ENCODE data around the gene CDK6.

The CDK6 gene

GRCh38 chr7:92725161-92725925 lies 111.0 kb downstream of the CDK6 start:
- Histone ChIP-seq H4K20me1 (ENCODE audit: insufficient read depth, low read length) (peaks cover 36% of the 10 kb centered on the region; the same call in 1 of the 2 replicates), H3K4me2 (ENCODE audit: insufficient read depth, low read length) (no peak overlapping the region), H3K4me3 (ENCODE audit: low read depth in 1 of 2, low read length in 2 of 2) (no peak overlapping the region), H3K79me2 (ENCODE audit: insufficient read depth, low read length) (peaks cover 100% of the 10 kb centered on the region), H3K27ac (ENCODE audit: low read length) (peak overlapping the region; percentile 1; the same call in 1 of the 2 replicates), H3K36me3 (ENCODE audit: insufficient read depth, low read length) (peaks cover 96% of the 10 kb centered on the region), H3K9ac (ENCODE audit: low read depth, low read length) (no peak overlapping the region), H3K27me3 (ENCODE audit: insufficient read depth, low read length, poor library complexity) (no peaks in the 10 kb centered on the region), H2AFZ (ENCODE audit: low read depth, low read length) (no peak overlapping the region), H3K4me1 (ENCODE audit: insufficient read depth, low read length) (peaks cover 19% of the 10 kb centered on the region), H3K9me3 (ENCODE audit: insufficient read depth, low read length, severe bottlenecking) (no peaks in the 10 kb centered on the region)
- TF ChIP-seq EZH2 (IDR thresholded peaks at IDR 0.05; ENCODE audit: borderline replicate concordance, low read depth, low read length, severe bottlenecking) = no peak
- TF ChIP-seq CTCF (IDR thresholded peaks at IDR 0.05; ENCODE audit: borderline replicate concordance, extremely low read depth, low read length, poor library complexity, severe bottlenecking) = no peak
- DNase-seq = no peak
- no peak for ATAC-seq (ENCODE audit: insufficient read depth, low read depth)

- H3K4me2 ChIP-seq (ENCODE audit: insufficient read depth, low read length) = no peak overlapping the region
- no peak overlapping the region for H3K9ac ChIP-seq (ENCODE audit: low read depth, low read length)
- no peaks in the 10 kb centered on the region for H3K9me3 ChIP-seq (ENCODE audit: insufficient read depth, low read length, severe bottlenecking)
- no peak for TF ChIP-seq CTCF (IDR thresholded peaks at IDR 0.05; ENCODE audit: borderline replicate concordance, extremely low read depth, low read length, poor library complexity, severe bottlenecking)
- no peak for TF ChIP-seq EZH2 (IDR thresholded peaks at IDR 0.05; ENCODE audit: borderline replicate concordance, low read depth, low read length, severe bottlenecking)
- H3K4me3 ChIP-seq (ENCODE audit: low read depth in 1 of 2, low read length in 2 of 2) = no peak overlapping the region
- H3K79me2 ChIP-seq (ENCODE audit: insufficient read depth, low read length) = peaks cover 100% of the 10 kb centered on the region
- H3K36me3 ChIP-seq (ENCODE audit: insufficient read depth, low read length) = peaks cover 97% of the 10 kb centered on the region
- no peak for DNase-seq
- no peaks in the 10 kb centered on the region for H3K27me3 ChIP-seq (ENCODE audit: insufficient read depth, low read length, poor library complexity)
- no peak overlapping the region for H2AFZ ChIP-seq (ENCODE audit: low read depth, low read length)
- peaks cover 32% of the 10 kb centered on the region for H4K20me1 ChIP-seq (ENCODE audit: insufficient read depth, low read length)
- no peak for ATAC-seq (ENCODE audit: insufficient read depth, low read depth)
- peaks cover 23% of the 10 kb centered on the region for H3K4me1 ChIP-seq (ENCODE audit: insufficient read depth, low read length)
- peak overlapping the region; percentile 37; the same call in 1 of the 2 replicates for H3K27ac ChIP-seq (ENCODE audit: low read length)
Measured at GRCh38 chr7:92723943-92724342, 112.4 kb downstream of the CDK6 start.

- peaks cover 38% of the 10 kb centered on the region for H4K20me1 ChIP-seq (ENCODE audit: insufficient read depth, low read length)
- H3K27ac ChIP-seq (ENCODE audit: low read length) = no peak overlapping the region
- no peak overlapping the region for H3K4me3 ChIP-seq (ENCODE audit: low read depth in 1 of 2, low read length in 2 of 2)
- TF ChIP-seq CTCF (IDR thresholded peaks at IDR 0.05; ENCODE audit: borderline replicate concordance, extremely low read depth, low read length, poor library complexity, severe bottlenecking) (no peak), EZH2 (IDR thresholded peaks at IDR 0.05; ENCODE audit: borderline replicate concordance, low read depth, low read length, severe bottlenecking) (no peak)
- no peak for DNase-seq
- H3K4me1 ChIP-seq (ENCODE audit: insufficient read depth, low read length) = peaks cover 31% of the 10 kb centered on the region
- no peaks in the 10 kb centered on the region for H3K27me3 ChIP-seq (ENCODE audit: insufficient read depth, low read length, poor library complexity)
- ATAC-seq (ENCODE audit: insufficient read depth, low read depth) = no peak
- H3K36me3 ChIP-seq (ENCODE audit: insufficient read depth, low read length) = peaks cover 97% of the 10 kb centered on the region
- H2AFZ ChIP-seq (ENCODE audit: low read depth, low read length) = no peak overlapping the region
- no peak overlapping the region for H3K4me2 ChIP-seq (ENCODE audit: insufficient read depth, low read length)
- no peak overlapping the region for H3K9ac ChIP-seq (ENCODE audit: low read depth, low read length)
- H3K9me3 ChIP-seq (ENCODE audit: insufficient read depth, low read length, severe bottlenecking) = no peaks in the 10 kb centered on the region
- peaks cover 100% of the 10 kb centered on the region for H3K79me2 ChIP-seq (ENCODE audit: insufficient read depth, low read length)
Measured at GRCh38 chr7:92723205-92723604, 113.2 kb downstream of the CDK6 start.
